SK-N-MC (cell line): ENCODE measurements around the gene CSNK1A1.

Experiments
- DNase-seq: peaks from one replicate; pipeline ENCODE4 v3.0.0-alpha.2; 2011; ENCODE audit warnings: low read depth, low spot score
- H3K27ac ChIP-seq: fragments of 200-600 bp; sonication (generic); 2 replicates; pipeline ENCODE4 v1.5.1; 2016; ENCODE audit warnings: mixed run types
- H3K36me3 ChIP-seq: fragments of 200-600 bp; sonication (generic); 2 replicates; pipeline ENCODE4 v1.6.1; 2017; ENCODE audit warnings: antibody characterized with exemption, low read length, mixed read lengths; ENCODE audit not compliant: insufficient read depth
- H3K4me3 ChIP-seq: fragments of 200-600 bp; sonication (generic); 2 replicates; pipeline ENCODE4 v1.5.1; 2016
- H3K9ac ChIP-seq: fragments of 200-600 bp; sonication (generic); 2 replicates; pipeline ENCODE4 v1.8.0; 2017; ENCODE audit warnings: mixed run types, mixed read lengths; ENCODE audit not compliant: insufficient read length
- H3K9me3 ChIP-seq: fragments of 200-600 bp; sonication (generic); 2 replicates; pipeline ENCODE4 v1.6.1; 2017; ENCODE audit warnings: low read depth, mild to moderate bottlenecking, antibody characterized with exemption, low read length, moderate library complexity, mixed read lengths
- EZH2 ChIP-seq: fragments of 200-600 bp; sonication (generic); IDR thresholded peaks from one replicate; pipeline ENCODE4 v1.6.1; 2017; ENCODE audit warnings: antibody characterized with exemption
- FOXP2 ChIP-seq: optimal IDR thresholded peaks from 2 replicates; pipeline ENCODE3; 2011; ENCODE audit warnings: mild to moderate bottlenecking, moderate library complexity; ENCODE audit not compliant: insufficient read depth; ENCODE audit errors: extremely low read length, control extremely low read depth
- POLR2AphosphoS5 ChIP-seq: IDR thresholded peaks from 2 replicates; pipeline ENCODE4 v1.6.1; 2012; ENCODE audit warnings: mild to moderate bottlenecking, low read depth, low read length, borderline replicate concordance

CSNK1A1 gene

GRCh38 chr5:149490599-149491485, 60.4 kb downstream of the CSNK1A1 start:
- no peak for DNase-seq

GRCh38 chr5:149489605-149490037, 61.6 kb downstream of the CSNK1A1 start:
- DNase-seq, result no peak
- peak overlapping the region; percentile 40; the same call in 1 of the 2 replicates for H3K27ac ChIP-seq
- peaks cover 17% of the 10 kb centered on the region for H3K36me3 ChIP-seq
- TF ChIP-seq POLR2AphosphoS5 (no peak; the same call in none of the 2 replicates), EZH2 (no peak), FOXP2 (no peak)
- peak overlapping the region; percentile 14; the same call in 1 of the 2 replicates for H3K4me3 ChIP-seq
- H3K9me3 ChIP-seq, result no peaks in the 10 kb centered on the region
- H3K9ac ChIP-seq, result no peak overlapping the region

More at GRCh38 chr5:149490599-149491485, 60.4 kb downstream of the CSNK1A1 start:
- Histone ChIP-seq H3K9ac (no peak overlapping the region), H3K36me3 (peaks cover 29% of the 10 kb centered on the region), H3K4me3 (no peak overlapping the region), H3K27ac (no peak overlapping the region), H3K9me3 (no peaks in the 10 kb centered on the region)
- TF ChIP-seq FOXP2 (no peak), POLR2AphosphoS5 (peak; percentile 10; the same call in 1 of the 2 replicates)

- Histone ChIP-seq H3K4me3 (no peak overlapping the region), H3K27ac (no peak overlapping the region), H3K36me3 (peaks cover 8% of the 10 kb centered on the region), H3K9ac (no peak overlapping the region), H3K9me3 (no peaks in the 10 kb centered on the region)
- TF ChIP-seq POLR2AphosphoS5 (peak; percentile 36; the same call in 1 of the 2 replicates), EZH2 (no peak)
- no peak for DNase-seq
These were observed 62.5 kb downstream of the CSNK1A1 start for GRCh38 chr5:149488645-149489306.

GRCh38 chr5:149487672-149488071, 63.6 kb downstream of the CSNK1A1 start:
- no peak overlapping the region for H3K9ac ChIP-seq

GRCh38 chr5:149486726-149487635, 64.3 kb downstream of the CSNK1A1 start:
- Histone ChIP-seq H3K27ac (no peak overlapping the region), H3K9ac (no peak overlapping the region), H3K9me3 (no peaks in the 10 kb centered on the region), H3K36me3 (no peaks in the 10 kb centered on the region), H3K4me3 (no peak overlapping the region)
- no peak for DNase-seq
- TF ChIP-seq FOXP2, result no peak
- no peak for TF ChIP-seq POLR2AphosphoS5
- TF ChIP-seq EZH2, result no peak

More at GRCh38 chr5:149487672-149488071, 63.6 kb downstream of the CSNK1A1 start:
- H3K36me3 ChIP-seq, result peaks cover 2% of the 10 kb centered on the region; the same call in 1 of the 2 replicates
- H3K4me3 ChIP-seq, result no peak overlapping the region
- H3K9me3 ChIP-seq, result no peaks in the 10 kb centered on the region
- TF ChIP-seq POLR2AphosphoS5 (no peak), EZH2 (no peak), FOXP2 (no peak)
- no peak overlapping the region for H3K27ac ChIP-seq
- DNase-seq, result no peak

GRCh38 chr5:149485655-149486615, 65.3 kb downstream of the CSNK1A1 start:
- H3K9me3 ChIP-seq, result no peaks in the 10 kb centered on the region
- no peak overlapping the region for H3K9ac ChIP-seq
- no peak overlapping the region for H3K4me3 ChIP-seq
- DNase-seq, result no peak
- no peak for TF ChIP-seq EZH2
- no peak for TF ChIP-seq POLR2AphosphoS5
- no peak for TF ChIP-seq FOXP2
- peak overlapping the region; percentile 13; the same call in 1 of the 2 replicates for H3K27ac ChIP-seq
- no peaks in the 10 kb centered on the region for H3K36me3 ChIP-seq

- Histone ChIP-seq H3K4me3 (no peak overlapping the region), H3K36me3 (no peaks in the 10 kb centered on the region), H3K9ac (no peak overlapping the region), H3K9me3 (no peaks in the 10 kb centered on the region), H3K27ac (no peak overlapping the region)
- no peak for DNase-seq
- no peak for TF ChIP-seq EZH2
- TF ChIP-seq POLR2AphosphoS5, result no peak
- no peak for TF ChIP-seq FOXP2
These were observed 69.8 kb downstream of the CSNK1A1 start for GRCh38 chr5:149481485-149481884.

GRCh38 chr5:149478761-149479160, 72.5 kb downstream of the CSNK1A1 start:
- no peak for DNase-seq
- H3K36me3 ChIP-seq, result no peaks in the 10 kb centered on the region
- TF ChIP-seq FOXP2 (no peak), POLR2AphosphoS5 (no peak), EZH2 (no peak)
- no peak overlapping the region for H3K4me3 ChIP-seq
- H3K9ac ChIP-seq, result no peak overlapping the region
- no peaks in the 10 kb centered on the region for H3K9me3 ChIP-seq
- no peak overlapping the region for H3K27ac ChIP-seq
